Measurements from ENCODE around the gene MICAL3.

MICAL3 gene

DNA sequence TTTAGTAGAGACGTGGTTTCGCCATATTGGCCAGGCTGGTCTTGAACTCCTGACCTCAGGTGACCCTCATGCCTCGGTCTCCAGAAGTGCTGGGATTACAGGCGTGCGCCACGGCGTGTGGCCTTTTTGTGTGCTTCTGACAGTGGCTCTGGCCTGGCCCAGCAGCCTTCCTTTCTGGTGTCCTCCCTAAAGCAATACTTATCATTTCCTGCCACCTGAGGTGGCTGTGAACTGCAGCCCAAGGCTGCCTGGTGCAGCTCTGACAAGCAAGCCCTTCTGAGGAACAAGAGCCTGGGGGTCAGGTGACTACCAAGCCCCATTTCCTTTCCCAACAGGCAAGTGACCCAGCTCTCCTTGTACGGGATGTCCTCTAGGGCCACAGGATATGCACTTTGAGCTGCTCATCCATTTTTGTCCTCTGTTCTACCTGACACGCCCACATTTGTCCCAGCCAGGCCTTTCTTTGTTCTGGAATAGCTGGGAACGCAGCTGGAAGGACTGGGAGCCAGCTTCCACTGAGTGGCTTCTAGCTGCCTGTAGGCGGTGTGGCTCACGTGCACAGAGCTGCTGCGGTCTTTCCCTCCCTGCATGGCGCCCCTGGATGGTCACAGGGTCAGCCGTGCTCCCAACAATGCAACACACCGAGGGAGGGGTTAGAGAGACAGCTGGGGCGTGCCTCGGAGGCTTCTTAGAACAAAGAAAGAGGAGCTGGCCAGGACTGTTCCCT is 237.8 kb downstream of the MICAL3 start:
- Histone ChIP-seq H2AFZ (ENCODE audit: low read length) (no peak overlapping the region), H3K27ac (ENCODE audit: low read depth, low read length, poor library complexity, severe bottlenecking) (no peak overlapping the region), H3K4me2 (ENCODE audit: low read length) (no peak overlapping the region), H3K36me3 (ENCODE audit: insufficient read depth, low read length) (no peaks in the 10 kb centered on the region), H4K20me1 (ENCODE audit: insufficient read depth, low read length) (no peaks in the 10 kb centered on the region), H3K9me3 (ENCODE audit: low read length) (no peaks in the 10 kb centered on the region), H3K4me1 (ENCODE audit: insufficient read depth, low read length, severe bottlenecking) (peaks cover 8% of the 10 kb centered on the region), H3K79me2 (ENCODE audit: insufficient read depth, low read length) (no peaks in the 10 kb centered on the region), H3K9me2 (ENCODE audit: low read depth, low read length) (no peaks in the 10 kb centered on the region), H3F3A (ENCODE audit: insufficient read depth, low read length) (no peaks in the 10 kb centered on the region), H3K4me3 (ENCODE audit: low read depth, low read length, poor library complexity, severe bottlenecking) (no peak overlapping the region), H3K9ac (ENCODE audit: low read length) (no peak overlapping the region), H3K27me3 (ENCODE audit: insufficient read depth, low read length) (no peaks in the 10 kb centered on the region)
- TF ChIP-seq, protein P1, sequence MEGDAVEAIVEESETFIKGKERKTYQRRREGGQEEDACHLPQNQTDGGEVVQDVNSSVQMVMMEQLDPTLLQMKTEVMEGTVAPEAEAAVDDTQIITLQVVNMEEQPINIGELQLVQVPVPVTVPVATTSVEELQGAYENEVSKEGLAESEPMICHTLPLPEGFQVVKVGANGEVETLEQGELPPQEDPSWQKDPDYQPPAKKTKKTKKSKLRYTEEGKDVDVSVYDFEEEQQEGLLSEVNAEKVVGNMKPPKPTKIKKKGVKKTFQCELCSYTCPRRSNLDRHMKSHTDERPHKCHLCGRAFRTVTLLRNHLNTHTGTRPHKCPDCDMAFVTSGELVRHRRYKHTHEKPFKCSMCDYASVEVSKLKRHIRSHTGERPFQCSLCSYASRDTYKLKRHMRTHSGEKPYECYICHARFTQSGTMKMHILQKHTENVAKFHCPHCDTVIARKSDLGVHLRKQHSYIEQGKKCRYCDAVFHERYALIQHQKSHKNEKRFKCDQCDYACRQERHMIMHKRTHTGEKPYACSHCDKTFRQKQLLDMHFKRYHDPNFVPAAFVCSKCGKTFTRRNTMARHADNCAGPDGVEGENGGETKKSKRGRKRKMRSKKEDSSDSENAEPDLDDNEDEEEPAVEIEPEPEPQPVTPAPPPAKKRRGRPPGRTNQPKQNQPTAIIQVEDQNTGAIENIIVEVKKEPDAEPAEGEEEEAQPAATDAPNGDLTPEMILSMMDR (IDR thresholded peaks at IDR 0.05; ENCODE audit: low read length), result no peak
- TF ChIP-seq EZH2 (IDR thresholded peaks at IDR 0.05; ENCODE audit: borderline replicate concordance, low read length), result no peak

DNA sequence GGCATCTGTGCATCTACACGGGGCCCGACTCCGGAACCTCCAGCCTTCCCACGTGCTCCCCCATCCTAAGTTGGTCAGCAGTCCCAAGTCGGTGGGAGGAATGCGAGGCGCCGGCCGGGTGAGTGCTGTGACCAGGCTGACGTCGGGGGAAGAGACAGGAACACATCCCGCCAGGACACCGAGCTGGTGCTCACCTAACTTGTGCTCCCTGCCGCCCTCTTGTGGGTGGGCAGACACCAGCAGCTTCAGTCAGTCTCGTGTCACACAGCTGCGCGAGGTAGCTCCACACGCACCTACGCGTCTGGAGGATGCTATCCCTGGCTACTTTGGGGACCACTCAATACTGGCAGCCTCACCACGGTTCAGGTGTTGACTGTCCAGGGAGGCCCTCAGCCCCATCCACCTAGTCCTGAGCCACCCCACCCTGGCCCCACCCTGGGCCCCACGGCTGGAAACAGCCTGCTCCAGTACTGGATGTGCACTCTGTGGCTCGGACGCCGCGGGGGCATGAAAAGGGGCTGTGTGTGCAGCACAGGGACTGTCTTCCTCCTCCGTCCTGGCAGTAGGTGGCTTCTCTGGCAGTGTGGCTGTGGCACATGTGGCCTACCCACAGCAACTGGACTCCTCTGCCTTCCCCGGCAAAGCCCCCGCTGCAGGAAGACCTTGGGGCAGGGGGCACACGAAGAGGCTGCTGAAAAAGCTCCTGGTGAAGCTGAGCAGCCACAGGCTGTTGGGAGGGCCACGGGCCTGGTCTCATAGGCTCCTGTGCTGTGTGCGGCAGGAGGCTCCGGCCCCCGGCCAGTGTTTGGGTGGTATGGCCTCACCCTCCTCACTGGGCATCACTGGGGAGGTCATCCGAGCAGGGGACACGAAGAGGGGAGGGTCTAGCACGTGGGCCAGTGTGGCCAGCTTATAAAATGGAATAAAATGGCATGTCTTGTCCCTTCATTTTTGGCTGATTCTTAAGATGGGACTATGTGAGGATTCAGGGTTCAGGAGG is 238.9 kb downstream of the MICAL3 start:
- Histone ChIP-seq H3K27ac (ENCODE audit: low read depth, low read length, poor library complexity, severe bottlenecking) (no peak overlapping the region), H4K20me1 (ENCODE audit: insufficient read depth, low read length) (no peaks in the 10 kb centered on the region), H3K79me2 (ENCODE audit: insufficient read depth, low read length) (no peaks in the 10 kb centered on the region), H3K9me2 (ENCODE audit: low read depth, low read length) (no peaks in the 10 kb centered on the region), H3F3A (ENCODE audit: insufficient read depth, low read length) (no peaks in the 10 kb centered on the region), H3K4me1 (ENCODE audit: insufficient read depth, low read length, severe bottlenecking) (peaks cover 19% of the 10 kb centered on the region), H3K9me3 (ENCODE audit: low read length) (no peaks in the 10 kb centered on the region), H3K9ac (ENCODE audit: low read length) (no peak overlapping the region), H2AFZ (ENCODE audit: low read length) (no peak overlapping the region), H3K27me3 (ENCODE audit: insufficient read depth, low read length) (no peaks in the 10 kb centered on the region), H3K4me2 (ENCODE audit: low read length) (no peak overlapping the region), H3K36me3 (ENCODE audit: insufficient read depth, low read length) (no peaks in the 10 kb centered on the region), H3K4me3 (ENCODE audit: low read depth, low read length, poor library complexity, severe bottlenecking) (no peak overlapping the region)
- TF ChIP-seq, protein P1 (IDR thresholded peaks at IDR 0.05; ENCODE audit: low read length), result peak; percentile 78
- TF ChIP-seq EZH2 (IDR thresholded peaks at IDR 0.05; ENCODE audit: borderline replicate concordance, low read length), result no peak

DNA sequence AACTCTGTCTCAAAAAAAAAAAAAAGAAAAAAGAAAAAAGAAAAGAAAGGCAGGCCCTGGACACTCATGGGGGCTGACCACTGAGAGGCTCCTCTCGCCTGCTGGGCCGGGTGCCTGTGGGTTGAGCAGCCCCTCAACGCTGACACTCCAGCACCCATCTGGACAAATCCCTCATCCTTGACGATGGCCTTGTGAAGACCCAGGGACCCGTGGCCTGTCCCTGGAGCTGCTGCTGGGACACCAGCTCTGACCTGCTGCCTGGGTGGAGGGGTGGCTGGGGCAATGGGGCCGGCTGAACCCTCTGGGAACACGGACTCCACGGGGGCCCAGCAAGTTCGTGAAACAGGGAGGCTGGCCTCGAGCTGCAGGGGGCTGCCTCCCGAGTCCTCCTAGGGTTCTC is 239.6 kb downstream of the MICAL3 start:
- no peaks in the 10 kb centered on the region for H3K9me2 ChIP-seq (ENCODE audit: low read depth, low read length)
- H3K27me3 ChIP-seq (ENCODE audit: insufficient read depth, low read length), result no peaks in the 10 kb centered on the region
- H3K9ac ChIP-seq (ENCODE audit: low read length), result no peak overlapping the region
- H3K27ac ChIP-seq (ENCODE audit: low read depth, low read length, poor library complexity, severe bottlenecking), result no peak overlapping the region
- no peaks in the 10 kb centered on the region for H3K36me3 ChIP-seq (ENCODE audit: insufficient read depth, low read length)
- no peaks in the 10 kb centered on the region for H3F3A ChIP-seq (ENCODE audit: insufficient read depth, low read length)
- TF ChIP-seq EZH2 (IDR thresholded peaks at IDR 0.05; ENCODE audit: borderline replicate concordance, low read length), result no peak
- TF ChIP-seq, protein P1 (IDR thresholded peaks at IDR 0.05; ENCODE audit: low read length), result no peak
- H3K4me2 ChIP-seq (ENCODE audit: low read length), result no peak overlapping the region
- no peaks in the 10 kb centered on the region for H4K20me1 ChIP-seq (ENCODE audit: insufficient read depth, low read length)
- H2AFZ ChIP-seq (ENCODE audit: low read length), result no peak overlapping the region
- H3K4me1 ChIP-seq (ENCODE audit: insufficient read depth, low read length, severe bottlenecking), result peaks cover 26% of the 10 kb centered on the region
- no peaks in the 10 kb centered on the region for H3K79me2 ChIP-seq (ENCODE audit: insufficient read depth, low read length)
- no peaks in the 10 kb centered on the region for H3K9me3 ChIP-seq (ENCODE audit: low read length)
- no peak overlapping the region for H3K4me3 ChIP-seq (ENCODE audit: low read depth, low read length, poor library complexity, severe bottlenecking)
